ENCODE data around the gene CHPF2. TPM values are rescaled to one million over a fixed set of nuclear protein-coding genes. Genes with fewer than 3 reads are reported as not detected.

The CHPF2 gene
- total RNA-seq, 6 experiments from 2014 or later: 125 to 171 (median 138) TPM

- Mint-ChIP-seq H3K27ac (no peak overlapping the region), H3K27me3 (ENCODE audit: insufficient read depth) (peaks cover 13% of the 10 kb centered on the region), H3K36me3 (ENCODE audit: low read depth) (peaks cover 19% of the 10 kb centered on the region), H3K4me1 (ENCODE audit: low read depth) (no peaks in the 10 kb centered on the region), H3K4me3 (no peak overlapping the region), H3K9me3 (no peaks in the 10 kb centered on the region)
- TF ChIP-seq CTCF (IDR thresholded peaks at IDR 0.05): no peak
- no peak for DNase-seq
These were observed 21.0 kb upstream of the CHPF2 start for GRCh38 chr7:151211155-151211772.

- Mint-ChIP-seq H3K36me3 (ENCODE audit: low read depth) (peaks cover 19% of the 10 kb centered on the region), H3K27me3 (ENCODE audit: insufficient read depth) (peaks cover 13% of the 10 kb centered on the region), H3K4me1 (ENCODE audit: low read depth) (no peaks in the 10 kb centered on the region), H3K9me3 (no peaks in the 10 kb centered on the region), H3K27ac (no peak overlapping the region), H3K4me3 (no peak overlapping the region)
- no peak for TF ChIP-seq CTCF (IDR thresholded peaks at IDR 0.05)
- no peak for DNase-seq
These were observed 19.7 kb upstream of the CHPF2 start for GRCh38 chr7:151212626-151213025.

GRCh38 chr7:151213826-151214225, 18.5 kb upstream of the CHPF2 start:
- Mint-ChIP-seq H3K4me1 (ENCODE audit: low read depth) (no peaks in the 10 kb centered on the region), H3K27me3 (ENCODE audit: insufficient read depth) (peaks cover 13% of the 10 kb centered on the region), H3K4me3 (no peak overlapping the region), H3K9me3 (no peaks in the 10 kb centered on the region), H3K27ac (no peak overlapping the region), H3K36me3 (ENCODE audit: low read depth) (peaks cover 31% of the 10 kb centered on the region)
- no peak for DNase-seq
- TF ChIP-seq CTCF (IDR thresholded peaks at IDR 0.05): no peak

- H3K4me1 Mint-ChIP-seq (ENCODE audit: low read depth): no peaks in the 10 kb centered on the region
- H3K27ac Mint-ChIP-seq: no peak overlapping the region
- peaks cover 37% of the 10 kb centered on the region for H3K36me3 Mint-ChIP-seq (ENCODE audit: low read depth)
- DNase-seq: no peak
- no peaks in the 10 kb centered on the region for H3K9me3 Mint-ChIP-seq
- no peak for TF ChIP-seq CTCF (IDR thresholded peaks at IDR 0.05)
- peaks cover 6% of the 10 kb centered on the region for H3K27me3 Mint-ChIP-seq (ENCODE audit: insufficient read depth)
- no peak overlapping the region for H3K4me3 Mint-ChIP-seq
These were observed 16.9 kb upstream of the CHPF2 start for GRCh38 chr7:151215396-151215795.

- H3K4me1 Mint-ChIP-seq (ENCODE audit: low read depth): no peaks in the 10 kb centered on the region
- peaks cover 42% of the 10 kb centered on the region for H3K36me3 Mint-ChIP-seq (ENCODE audit: low read depth)
- H3K27ac Mint-ChIP-seq: no peak overlapping the region
- no peak overlapping the region for H3K4me3 Mint-ChIP-seq
- H3K9me3 Mint-ChIP-seq: no peaks in the 10 kb centered on the region
- no peak for DNase-seq
- no peak for TF ChIP-seq CTCF (IDR thresholded peaks at IDR 0.05)
- no peaks in the 10 kb centered on the region for H3K27me3 Mint-ChIP-seq (ENCODE audit: insufficient read depth)
These were observed 14.1 kb upstream of the CHPF2 start for GRCh38 chr7:151218170-151218569.

Measured in HFFc6 (cell line).